CD4-positive, alpha-beta T cell treated with Interleukin-6 at 100 ng/mL for 8 hours (primary cell): Measurements from ENCODE around the gene RALGPS2.
A peak's percentile ranks its signal among the peaks of the same experiment; 100 is the strongest.

Experiments used
- DNase-seq: peaks from one replicate; pipeline ENCODE4 v3.0.0-alpha.2; 2020; ENCODE audit warnings: mixed read lengths, low spot score

RALGPS2 gene

GRCh38 chr1:178724728-178725465, at the start of gene RALGPS2:
TSS of gene RALGPS2 (plus strand) at chr1:178725244. CDS start at chr1:178776765, 51,521 bp downstream.
- DNase-seq, result peak; percentile 69

- DNase-seq, result no peak
Observed at GRCh38 chr1:178679237-178679636, 45.8 kb upstream of the RALGPS2 start.

GRCh38 chr1:178682429-178682828, 42.6 kb upstream of the RALGPS2 start:
- DNase-seq, result no peak

GRCh38 chr1:178682886-178683285, 42.2 kb upstream of the RALGPS2 start:
- no peak for DNase-seq

GRCh38 chr1:178683291-178683690, 41.8 kb upstream of the RALGPS2 start:
- DNase-seq, result no peak

GRCh38 chr1:178684111-178684510, 40.9 kb upstream of the RALGPS2 start:
- no peak for DNase-seq

- no peak for DNase-seq
Observed at GRCh38 chr1:178684542-178685000, 40.5 kb upstream of the RALGPS2 start.

GRCh38 chr1:178686407-178686806, 38.6 kb upstream of the RALGPS2 start:
- DNase-seq, result no peak

GRCh38 chr1:178688244-178688643, 36.8 kb upstream of the RALGPS2 start:
- DNase-seq, result no peak

- no peak for DNase-seq
Observed at GRCh38 chr1:178689769-178690168, 35.3 kb upstream of the RALGPS2 start.

GRCh38 chr1:178690496-178690895, 34.5 kb upstream of the RALGPS2 start:
- no peak for DNase-seq

- no peak for DNase-seq
Observed at GRCh38 chr1:178692564-178693327, 32.3 kb upstream of the RALGPS2 start.

GRCh38 chr1:178693366-178693765, 31.7 kb upstream of the RALGPS2 start:
- no peak for DNase-seq

- no peak for DNase-seq
Observed at GRCh38 chr1:178694923-178695525, 30.0 kb upstream of the RALGPS2 start.

GRCh38 chr1:178702146-178702545, 22.9 kb upstream of the RALGPS2 start:
- no peak for DNase-seq

GRCh38 chr1:178704833-178705232, 20.2 kb upstream of the RALGPS2 start:
- DNase-seq, result no peak

GRCh38 chr1:178706432-178706831, 18.6 kb upstream of the RALGPS2 start:
- DNase-seq, result no peak

GRCh38 chr1:178713259-178713658, 11.8 kb upstream of the RALGPS2 start:
- no peak for DNase-seq

- no peak for DNase-seq
Observed at GRCh38 chr1:178714453-178714852, 10.6 kb upstream of the RALGPS2 start.

- no peak for DNase-seq
Observed at GRCh38 chr1:178716111-178716510, 8.9 kb upstream of the RALGPS2 start.

- no peak for DNase-seq
Observed at GRCh38 chr1:178718520-178718919, 6.5 kb upstream of the RALGPS2 start.

- no peak for DNase-seq
Observed at GRCh38 chr1:178723546-178723945, 1.5 kb upstream of the RALGPS2 start.

GRCh38 chr1:178724376-178724727, 692 bp upstream of the RALGPS2 start:
- DNase-seq, result no peak
